Measurements from ENCODE around the gene NPAS2.

Gene NPAS2

GRCh38 chr2:100845141-100845991 lies 25.4 kb downstream of the NPAS2 start:
- H3K9ac ChIP-seq (ENCODE audit: low read length in 5 of 5): no peak overlapping the region
- no peaks in the 10 kb centered on the region for H3K36me3 ChIP-seq (ENCODE audit: control insufficient read depth in 5 of 5, insufficient read depth in 5 of 5, low read length in 5 of 5)
- H3K4me3 ChIP-seq (ENCODE audit: low read depth in 1 of 5, low read length in 5 of 5): no peak overlapping the region
- H3K27ac ChIP-seq (ENCODE audit: low read depth, low read length): no peak overlapping the region
- H3K4me1 ChIP-seq (ENCODE audit: control insufficient read depth in 5 of 5, insufficient read depth in 5 of 5, low read length in 5 of 5): no peaks in the 10 kb centered on the region
- no peaks in the 10 kb centered on the region for H3K27me3 ChIP-seq (ENCODE audit: control insufficient read depth in 5 of 5, insufficient read depth in 4 of 5, low read length in 5 of 5)
- H3K9me3 ChIP-seq (ENCODE audit: control insufficient read depth in 5 of 5, low read length in 5 of 5): no peaks in the 10 kb centered on the region

GRCh38 chr2:100846716-100847115 lies 26.8 kb downstream of the NPAS2 start:
- no peaks in the 10 kb centered on the region for H3K9me3 ChIP-seq (ENCODE audit: control insufficient read depth in 5 of 5, low read length in 5 of 5)
- H3K36me3 ChIP-seq (ENCODE audit: control insufficient read depth in 5 of 5, insufficient read depth in 5 of 5, low read length in 5 of 5): no peaks in the 10 kb centered on the region
- no peaks in the 10 kb centered on the region for H3K4me1 ChIP-seq (ENCODE audit: control insufficient read depth in 5 of 5, insufficient read depth in 5 of 5, low read length in 5 of 5)
- H3K27me3 ChIP-seq (ENCODE audit: control insufficient read depth in 5 of 5, insufficient read depth in 4 of 5, low read length in 5 of 5): no peaks in the 10 kb centered on the region
- H3K27ac ChIP-seq (ENCODE audit: low read depth, low read length): no peak overlapping the region
- no peak overlapping the region for H3K4me3 ChIP-seq (ENCODE audit: low read depth in 1 of 5, low read length in 5 of 5)
- no peak overlapping the region for H3K9ac ChIP-seq (ENCODE audit: low read length in 5 of 5)

GRCh38 chr2:100852447-100852846 lies 32.5 kb downstream of the NPAS2 start:
- Histone ChIP-seq H3K36me3 (ENCODE audit: control insufficient read depth in 5 of 5, insufficient read depth in 5 of 5, low read length in 5 of 5) (no peaks in the 10 kb centered on the region), H3K4me1 (ENCODE audit: control insufficient read depth in 5 of 5, insufficient read depth in 5 of 5, low read length in 5 of 5) (peaks cover 0 to 3% (median 0%) of the 10 kb centered on the region in 5 donors), H3K27ac (ENCODE audit: low read depth, low read length) (no peak overlapping the region), H3K27me3 (ENCODE audit: control insufficient read depth in 5 of 5, insufficient read depth in 4 of 5, low read length in 5 of 5) (no peaks in the 10 kb centered on the region), H3K9me3 (ENCODE audit: control insufficient read depth in 5 of 5, low read length in 5 of 5) (no peaks in the 10 kb centered on the region), H3K4me3 (ENCODE audit: low read depth in 1 of 5, low read length in 5 of 5) (no peak overlapping the region), H3K9ac (ENCODE audit: low read length in 5 of 5) (no peak overlapping the region)

GRCh38 chr2:100852999-100853908 lies 33.3 kb downstream of the NPAS2 start:
- Histone ChIP-seq H3K4me1 (ENCODE audit: control insufficient read depth in 5 of 5, insufficient read depth in 5 of 5, low read length in 5 of 5) (peaks cover 0 to 4% (median 0%) of the 10 kb centered on the region in 5 donors), H3K36me3 (ENCODE audit: control insufficient read depth in 5 of 5, insufficient read depth in 5 of 5, low read length in 5 of 5) (no peaks in the 10 kb centered on the region), H3K27me3 (ENCODE audit: control insufficient read depth in 5 of 5, insufficient read depth in 4 of 5, low read length in 5 of 5) (no peaks in the 10 kb centered on the region), H3K9ac (ENCODE audit: low read length in 5 of 5) (no peak overlapping the region), H3K9me3 (ENCODE audit: control insufficient read depth in 5 of 5, low read length in 5 of 5) (no peaks in the 10 kb centered on the region), H3K4me3 (ENCODE audit: low read depth in 1 of 5, low read length in 5 of 5) (no peak overlapping the region), H3K27ac (ENCODE audit: low read depth, low read length) (no peak overlapping the region)

- Histone ChIP-seq H3K27me3 (ENCODE audit: control insufficient read depth in 5 of 5, insufficient read depth in 4 of 5, low read length in 5 of 5) (no peaks in the 10 kb centered on the region), H3K36me3 (ENCODE audit: control insufficient read depth in 5 of 5, insufficient read depth in 5 of 5, low read length in 5 of 5) (no peaks in the 10 kb centered on the region), H3K9me3 (ENCODE audit: control insufficient read depth in 5 of 5, low read length in 5 of 5) (no peaks in the 10 kb centered on the region), H3K4me3 (ENCODE audit: low read depth in 1 of 5, low read length in 5 of 5) (no peak overlapping the region), H3K4me1 (ENCODE audit: control insufficient read depth in 5 of 5, insufficient read depth in 5 of 5, low read length in 5 of 5) (peaks cover 0 to 4% (median 0%) of the 10 kb centered on the region in 5 donors), H3K27ac (ENCODE audit: low read depth, low read length) (no peak overlapping the region), H3K9ac (ENCODE audit: low read length in 5 of 5) (no peak overlapping the region)
Observed at GRCh38 chr2:100853909-100854810, 34.2 kb downstream of the NPAS2 start.

GRCh38 chr2:100855084-100855483 lies 35.1 kb downstream of the NPAS2 start:
- Histone ChIP-seq H3K9ac (ENCODE audit: low read length in 5 of 5) (no peak overlapping the region), H3K27ac (ENCODE audit: low read depth, low read length) (no peak overlapping the region), H3K36me3 (ENCODE audit: control insufficient read depth in 5 of 5, insufficient read depth in 5 of 5, low read length in 5 of 5) (no peaks in the 10 kb centered on the region), H3K27me3 (ENCODE audit: control insufficient read depth in 5 of 5, insufficient read depth in 4 of 5, low read length in 5 of 5) (no peaks in the 10 kb centered on the region), H3K9me3 (ENCODE audit: control insufficient read depth in 5 of 5, low read length in 5 of 5) (no peaks in the 10 kb centered on the region), H3K4me1 (ENCODE audit: control insufficient read depth in 5 of 5, insufficient read depth in 5 of 5, low read length in 5 of 5) (peaks cover 0 to 4% (median 0%) of the 10 kb centered on the region in 5 donors), H3K4me3 (ENCODE audit: low read depth in 1 of 5, low read length in 5 of 5) (no peak overlapping the region)

GRCh38 chr2:100855606-100856005 lies 35.7 kb downstream of the NPAS2 start:
- Histone ChIP-seq H3K36me3 (ENCODE audit: control insufficient read depth in 5 of 5, insufficient read depth in 5 of 5, low read length in 5 of 5) (no peaks in the 10 kb centered on the region), H3K4me1 (ENCODE audit: control insufficient read depth in 5 of 5, insufficient read depth in 5 of 5, low read length in 5 of 5) (peaks cover 0 to 4% (median 0%) of the 10 kb centered on the region in 5 donors)

GRCh38 chr2:100856732-100857131 lies 36.8 kb downstream of the NPAS2 start:
- no peak overlapping the region for H3K9ac ChIP-seq (ENCODE audit: low read length in 5 of 5)
- H3K36me3 ChIP-seq (ENCODE audit: control insufficient read depth in 5 of 5, insufficient read depth in 5 of 5, low read length in 5 of 5): no peaks in the 10 kb centered on the region
- H3K27me3 ChIP-seq (ENCODE audit: control insufficient read depth in 5 of 5, insufficient read depth in 4 of 5, low read length in 5 of 5): no peaks in the 10 kb centered on the region
- H3K27ac ChIP-seq (ENCODE audit: low read depth, low read length): no peak overlapping the region
- no peaks in the 10 kb centered on the region for H3K9me3 ChIP-seq (ENCODE audit: control insufficient read depth in 5 of 5, low read length in 5 of 5)
- peaks cover 0 to 4% (median 0%) of the 10 kb centered on the region in 5 donors for H3K4me1 ChIP-seq (ENCODE audit: control insufficient read depth in 5 of 5, insufficient read depth in 5 of 5, low read length in 5 of 5)
- H3K4me3 ChIP-seq (ENCODE audit: low read depth in 1 of 5, low read length in 5 of 5): no peak overlapping the region

More at GRCh38 chr2:100855606-100856005, 35.7 kb downstream of the NPAS2 start:
- Histone ChIP-seq H3K27ac (ENCODE audit: low read depth, low read length) (no peak overlapping the region), H3K9me3 (ENCODE audit: control insufficient read depth in 5 of 5, low read length in 5 of 5) (no peaks in the 10 kb centered on the region), H3K9ac (ENCODE audit: low read length in 5 of 5) (no peak overlapping the region), H3K4me3 (ENCODE audit: low read depth in 1 of 5, low read length in 5 of 5) (no peak overlapping the region), H3K27me3 (ENCODE audit: control insufficient read depth in 5 of 5, insufficient read depth in 4 of 5, low read length in 5 of 5) (no peaks in the 10 kb centered on the region)

- H3K9ac ChIP-seq (ENCODE audit: low read length in 5 of 5): no peak overlapping the region
- no peaks in the 10 kb centered on the region for H3K9me3 ChIP-seq (ENCODE audit: control insufficient read depth in 5 of 5, low read length in 5 of 5)
- peaks cover 0 to 4% (median 0%) of the 10 kb centered on the region in 5 donors for H3K4me1 ChIP-seq (ENCODE audit: control insufficient read depth in 5 of 5, insufficient read depth in 5 of 5, low read length in 5 of 5)
- H3K27me3 ChIP-seq (ENCODE audit: control insufficient read depth in 5 of 5, insufficient read depth in 4 of 5, low read length in 5 of 5): no peaks in the 10 kb centered on the region
- H3K36me3 ChIP-seq (ENCODE audit: control insufficient read depth in 5 of 5, insufficient read depth in 5 of 5, low read length in 5 of 5): no peaks in the 10 kb centered on the region
- no peak overlapping the region for H3K27ac ChIP-seq (ENCODE audit: low read depth, low read length)
- H3K4me3 ChIP-seq (ENCODE audit: low read depth in 1 of 5, low read length in 5 of 5): no peak overlapping the region
Observed at GRCh38 chr2:100857341-100857740, 37.4 kb downstream of the NPAS2 start.

All from subcutaneous abdominal adipose tissue (tissue), 5 donors.